Keratinocyte (primary cell): ENCODE measurements around the gene TRPM1. TPM values are rescaled to one million over a fixed set of nuclear protein-coding genes. Genes with fewer than 3 reads are reported as not detected.

Experiments used
- DNase-seq: peaks from one replicate; pipeline ENCODE4 v3.0.0-alpha.2; 2011; ENCODE audit warnings: low read depth, missing footprints, low spot score
- FAIRE-seq: peaks from 2 replicates; lab custom pipeline; 2011; peaks lifted over from hg19 to GRCh38; lab: Jason Lieb, UNC
- H2AFZ ChIP-seq: 2 replicates; pipeline ENCODE4 v1.6.0; 2012; ENCODE audit warnings: low read length, control low read depth, inconsistent platforms; ENCODE audit not compliant: control insufficient read depth
- H3K27ac ChIP-seq: 2 replicates; pipeline ENCODE4 v1.5.1; 2011; ENCODE audit warnings: low read length; ENCODE audit not compliant: control insufficient read depth, insufficient read depth
- H3K27me3 ChIP-seq: 3 replicates; pipeline ENCODE4 v1.6.0; 2011; ENCODE audit warnings: low read length; ENCODE audit not compliant: control insufficient read depth, insufficient read depth; ENCODE audit errors: extremely low read depth
- H3K36me3 ChIP-seq, 2 experiments: 2 replicates in 1 of 2; 3 replicates in 1 of 2; pipeline ENCODE4 v1.5.1; 2011; ENCODE audit warnings: low read length in 2 of 2, mild to moderate bottlenecking in 1 of 2; ENCODE audit not compliant: control insufficient read depth in 2 of 2, insufficient read depth in 2 of 2; ENCODE audit errors: extremely low read depth in 1 of 2
- H3K4me1 ChIP-seq: 3 replicates; pipeline ENCODE4 v1.5.1; 2011; ENCODE audit warnings: low read length; ENCODE audit not compliant: control insufficient read depth, insufficient read depth; ENCODE audit errors: extremely low read depth
- H3K4me2 ChIP-seq: 3 replicates; pipeline ENCODE4 v1.6.0; 2011; ENCODE audit warnings: low read depth, low read length; ENCODE audit not compliant: control insufficient read depth, insufficient read depth; ENCODE audit errors: extremely low read depth
- H3K4me3 ChIP-seq, 3 experiments: fragments of 200-600 bp in 1 of 3; sonication (generic) in 1 of 3; 2 replicates in 2 of 3; 3 replicates in 1 of 3; pipeline ENCODE4 v1.5.1; 2011 to 2016; ENCODE audit warnings: low read length in 3 of 3, mild to moderate bottlenecking in 3 of 3, control low read depth in 2 of 3, inconsistent platforms in 1 of 3, low read depth in 1 of 3, mixed read lengths in 1 of 3, mixed run types in 1 of 3, moderate library complexity in 1 of 3; ENCODE audit not compliant: control insufficient read depth in 2 of 3, insufficient read depth in 2 of 3; ENCODE audit errors: extremely low read depth in 1 of 3
- H3K79me2 ChIP-seq: 2 replicates; pipeline ENCODE4 v1.6.0; 2012; ENCODE audit warnings: low read length; ENCODE audit not compliant: control insufficient read depth, insufficient read depth
- H3K9ac ChIP-seq: 3 replicates; pipeline ENCODE4 v1.6.0; 2011; ENCODE audit warnings: low read length; ENCODE audit not compliant: control insufficient read depth, insufficient read depth; ENCODE audit errors: extremely low read depth
- H3K9me1 ChIP-seq: 3 replicates; pipeline ENCODE4 v1.6.0; 2011; ENCODE audit warnings: low read length; ENCODE audit not compliant: control insufficient read depth, insufficient read depth; ENCODE audit errors: extremely low read depth
- H3K9me3 ChIP-seq: 2 replicates; pipeline ENCODE4 v1.5.1; 2012; ENCODE audit warnings: low read depth, low read length; ENCODE audit not compliant: control insufficient read depth
- H4K20me1 ChIP-seq: 3 replicates; pipeline ENCODE4 v1.6.0; 2011; ENCODE audit warnings: low read length; ENCODE audit not compliant: control insufficient read depth, insufficient read depth; ENCODE audit errors: extremely low read depth
- EZH2 ChIP-seq: IDR thresholded peaks from one replicate; pipeline ENCODE4 v1.6.1; 2012; ENCODE audit warnings: inconsistent platforms, mild to moderate bottlenecking, low read length, moderate library complexity
- dilution Hi-C: fragments of 300-500 bp; cut with MboI; formaldehyde crosslinking; loops from one replicate; pipeline ENCODE4 v1.7.0; 2020; ENCODE audit warnings: low sequenced_read_pairs; ENCODE audit not compliant: extremely low pct_ligation_motif_present
- polyA plus RNA-seq, 5 experiments: library from polyadenylated mRNA; depleted of rRNA in 3 of 5; stranded (reverse) in 3 of 5; stranded (forward) in 1 of 5; unstranded in 1 of 5; fragments of >200 nt; gene quantifications; 1 replicate in 1 of 5; 2 replicates in 3 of 5; 3 replicates in 1 of 5; pipeline versions ENCODE4 v1.2.1 to v1.2.3, GENCODE V29; 2011 to 2012; ENCODE audit warnings: missing spikeins in 2 of 5, low read depth in 1 of 5, low replicate concordance in 1 of 5
- TF ChIP-seq, protein P1 (sequence below), 3 experiments: IDR thresholded peaks in 1 of 3; conservative IDR thresholded peaks in 1 of 3; optimal IDR thresholded peaks in 1 of 3; 2 replicates in 2 of 3; 3 replicates in 1 of 3; pipeline versions ENCODE3 to v1.5.1; 2011; ENCODE audit warnings: low read length in 3 of 3, mild to moderate bottlenecking in 3 of 3, moderate library complexity in 2 of 3, control low read depth in 1 of 3, inconsistent platforms in 1 of 3; ENCODE audit not compliant: insufficient read depth in 2 of 3; ENCODE audit errors: extremely low read depth in 1 of 3

TRPM1 gene
- polyA plus RNA-seq, 1 donor (not counting 4 experiments of a cell fraction or from before 2014, with no cell fraction given): 0.17 TPM

DNA sequence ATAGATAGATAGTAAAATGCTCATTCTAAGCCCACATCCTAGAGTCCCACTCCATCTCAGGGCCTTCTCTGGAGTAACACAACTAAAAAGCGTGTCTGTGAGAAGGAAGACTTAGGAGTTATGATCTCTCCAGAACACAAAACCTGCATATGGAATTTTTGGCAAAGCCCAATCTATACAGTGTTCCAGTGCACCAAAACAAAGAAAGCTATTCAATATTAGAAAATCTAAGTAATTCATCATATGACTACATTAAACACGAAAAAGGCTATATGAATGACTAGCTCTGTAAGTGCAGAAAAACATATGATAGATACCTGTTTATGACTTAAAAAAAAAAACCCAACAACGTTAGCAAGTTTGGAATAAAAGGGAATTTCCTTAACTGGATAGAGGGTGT, 137.8 kb downstream of the TRPM1 start:
- Histone ChIP-seq H3K9me3 (no peaks in the 10 kb centered on the region), H3K4me2 (no peak overlapping the region), H3K4me3 (no peak overlapping the region), H3K4me1 (peaks cover 14% of the 10 kb centered on the region), H2AFZ (no peak overlapping the region), H3K9ac (no peak overlapping the region), H3K9me1 (no peaks in the 10 kb centered on the region), H4K20me1 (no peaks in the 10 kb centered on the region), H3K27me3 (no peaks in the 10 kb centered on the region), H3K27ac (no peak overlapping the region), H3K36me3 (peaks cover 8 to 24% of the 10 kb centered on the region in 2 experiments), H3K79me2 (no peaks in the 10 kb centered on the region)
- dilution Hi-C loops: no loop called here
- TF ChIP-seq, protein P1, sequence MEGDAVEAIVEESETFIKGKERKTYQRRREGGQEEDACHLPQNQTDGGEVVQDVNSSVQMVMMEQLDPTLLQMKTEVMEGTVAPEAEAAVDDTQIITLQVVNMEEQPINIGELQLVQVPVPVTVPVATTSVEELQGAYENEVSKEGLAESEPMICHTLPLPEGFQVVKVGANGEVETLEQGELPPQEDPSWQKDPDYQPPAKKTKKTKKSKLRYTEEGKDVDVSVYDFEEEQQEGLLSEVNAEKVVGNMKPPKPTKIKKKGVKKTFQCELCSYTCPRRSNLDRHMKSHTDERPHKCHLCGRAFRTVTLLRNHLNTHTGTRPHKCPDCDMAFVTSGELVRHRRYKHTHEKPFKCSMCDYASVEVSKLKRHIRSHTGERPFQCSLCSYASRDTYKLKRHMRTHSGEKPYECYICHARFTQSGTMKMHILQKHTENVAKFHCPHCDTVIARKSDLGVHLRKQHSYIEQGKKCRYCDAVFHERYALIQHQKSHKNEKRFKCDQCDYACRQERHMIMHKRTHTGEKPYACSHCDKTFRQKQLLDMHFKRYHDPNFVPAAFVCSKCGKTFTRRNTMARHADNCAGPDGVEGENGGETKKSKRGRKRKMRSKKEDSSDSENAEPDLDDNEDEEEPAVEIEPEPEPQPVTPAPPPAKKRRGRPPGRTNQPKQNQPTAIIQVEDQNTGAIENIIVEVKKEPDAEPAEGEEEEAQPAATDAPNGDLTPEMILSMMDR (optimal IDR thresholded peaks at IDR 0.05 in 1 of 3, IDR thresholded peaks at IDR 0.05 in 1 of 3, conservative IDR thresholded peaks at IDR 0.05 in 1 of 3; ENCODE audit: extremely low read depth in 1 of 3, insufficient read depth in 2 of 3, low read length in 3 of 3): no peak
- TF ChIP-seq EZH2: no peak
- no peak for FAIRE-seq
- no peak for DNase-seq

DNA sequence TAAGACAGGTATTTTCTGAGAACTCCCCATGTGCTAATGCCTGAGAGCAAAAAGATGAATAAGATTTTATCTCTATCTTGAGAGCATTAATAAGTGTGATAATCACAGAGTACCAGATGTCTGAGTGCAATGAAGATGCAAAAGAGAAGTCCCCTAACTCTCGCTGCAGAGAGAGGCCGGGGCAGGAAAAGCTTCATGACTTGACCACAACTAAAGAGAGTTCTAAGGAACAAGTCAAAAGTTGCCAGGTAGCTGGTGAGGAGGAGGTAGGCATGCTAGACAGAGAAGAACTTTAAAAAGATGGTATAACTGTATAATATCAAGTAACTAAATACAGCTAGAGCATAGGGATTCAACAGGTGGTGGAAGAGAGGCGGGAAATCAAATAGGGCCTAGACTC, 138.9 kb downstream of the TRPM1 start:
- Histone ChIP-seq H3K9me1 (no peaks in the 10 kb centered on the region), H3K4me1 (peaks cover 14% of the 10 kb centered on the region), H3K9me3 (no peaks in the 10 kb centered on the region), H3K79me2 (no peaks in the 10 kb centered on the region), H3K27ac (no peak overlapping the region), H3K4me2 (no peak overlapping the region), H3K27me3 (no peaks in the 10 kb centered on the region), H3K9ac (no peak overlapping the region), H3K36me3 (peaks cover 10 to 34% of the 10 kb centered on the region in 2 experiments), H3K4me3 (no peak overlapping the region), H2AFZ (no peak overlapping the region), H4K20me1 (no peaks in the 10 kb centered on the region)
- DNase-seq (no peak), FAIRE-seq (no peak)
- TF ChIP-seq, protein P1 (optimal IDR thresholded peaks at IDR 0.05 in 1 of 3, IDR thresholded peaks at IDR 0.05 in 1 of 3, conservative IDR thresholded peaks at IDR 0.05 in 1 of 3; ENCODE audit: extremely low read depth in 1 of 3, insufficient read depth in 2 of 3, low read length in 3 of 3): no peak
- TF ChIP-seq EZH2: no peak
- dilution Hi-C loops: no loop called here
